Cortex of kidney (tissue), 1 donor: ENCODE data around the gene PAN3.

Experiments
- DNase-seq: peaks from one replicate; lab custom pipeline; 2025; lab: John Stamatoyannopoulos, UW

The PAN3 gene

GRCh38 chr13:28337166-28338005, 199.0 kb downstream of the PAN3 start:
- no peak for DNase-seq

GRCh38 chr13:28338006-28338574, 199.7 kb downstream of the PAN3 start:
- DNase-seq: no peak

- no peak for DNase-seq
These were observed 200.4 kb downstream of the PAN3 start for GRCh38 chr13:28338742-28339141.

- DNase-seq: no peak
These were observed 201.1 kb downstream of the PAN3 start for GRCh38 chr13:28339419-28339818.

- DNase-seq: no peak
These were observed 202.0 kb downstream of the PAN3 start for GRCh38 chr13:28340272-28340793.

- no peak for DNase-seq
These were observed 203.9 kb downstream of the PAN3 start for GRCh38 chr13:28342251-28342650.

GRCh38 chr13:28344163-28344562, 205.8 kb downstream of the PAN3 start:
- DNase-seq: no peak
